ENCODE results near the gene GPHN. TPM values are rescaled to one million over a fixed set of nuclear protein-coding genes. Genes with fewer than 3 reads are reported as not detected.

GPHN gene
- total RNA-seq, 4 donors from 2014 or later, result 9.1 to 21.1 (median 15.9) TPM

DNA sequence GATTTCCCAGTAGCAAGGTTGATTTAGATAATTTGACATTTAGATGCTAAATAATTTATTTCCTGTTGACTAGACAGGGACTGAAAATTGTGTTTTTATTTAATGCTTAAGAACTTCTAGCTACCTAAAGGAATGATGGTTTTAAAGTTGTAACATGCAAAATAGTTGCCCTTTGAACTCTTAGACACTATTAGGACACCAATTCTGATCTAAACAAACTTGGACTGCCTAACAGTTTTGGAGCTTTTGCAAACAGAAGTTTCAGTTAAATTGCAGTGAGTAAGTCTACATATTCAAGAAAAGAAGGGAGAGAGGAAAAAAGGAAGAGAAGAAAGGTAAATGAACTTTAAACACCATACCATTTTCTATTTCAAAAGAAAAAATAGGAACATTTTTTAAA is 492.0 kb downstream of the GPHN start:
- peaks cover 0 to 10% (median 2%) of the 10 kb centered on the region in 4 donors for H3K36me3 ChIP-seq
- H3K27me3 ChIP-seq, result no peaks in the 10 kb centered on the region
- no peak for DNase-seq (ENCODE audit: extremely low spot score)
- H3K4me1 ChIP-seq, result no peaks in the 10 kb centered on the region
- intact Hi-C loops (cut with DNase I), result no loop called here
- no peak for TF ChIP-seq POLR2AphosphoS5 (IDR thresholded peaks at IDR 0.05)
- TF ChIP-seq, protein P1, sequence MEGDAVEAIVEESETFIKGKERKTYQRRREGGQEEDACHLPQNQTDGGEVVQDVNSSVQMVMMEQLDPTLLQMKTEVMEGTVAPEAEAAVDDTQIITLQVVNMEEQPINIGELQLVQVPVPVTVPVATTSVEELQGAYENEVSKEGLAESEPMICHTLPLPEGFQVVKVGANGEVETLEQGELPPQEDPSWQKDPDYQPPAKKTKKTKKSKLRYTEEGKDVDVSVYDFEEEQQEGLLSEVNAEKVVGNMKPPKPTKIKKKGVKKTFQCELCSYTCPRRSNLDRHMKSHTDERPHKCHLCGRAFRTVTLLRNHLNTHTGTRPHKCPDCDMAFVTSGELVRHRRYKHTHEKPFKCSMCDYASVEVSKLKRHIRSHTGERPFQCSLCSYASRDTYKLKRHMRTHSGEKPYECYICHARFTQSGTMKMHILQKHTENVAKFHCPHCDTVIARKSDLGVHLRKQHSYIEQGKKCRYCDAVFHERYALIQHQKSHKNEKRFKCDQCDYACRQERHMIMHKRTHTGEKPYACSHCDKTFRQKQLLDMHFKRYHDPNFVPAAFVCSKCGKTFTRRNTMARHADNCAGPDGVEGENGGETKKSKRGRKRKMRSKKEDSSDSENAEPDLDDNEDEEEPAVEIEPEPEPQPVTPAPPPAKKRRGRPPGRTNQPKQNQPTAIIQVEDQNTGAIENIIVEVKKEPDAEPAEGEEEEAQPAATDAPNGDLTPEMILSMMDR (IDR thresholded peaks at IDR 0.05), result no peak
- TF ChIP-seq POLR2A (IDR thresholded peaks at IDR 0.05; ENCODE audit: low read depth), result no peak
- TF ChIP-seq EP300 (IDR thresholded peaks at IDR 0.05), result no peak
- no peaks in the 10 kb centered on the region for H3K9me3 ChIP-seq
- no peak overlapping the region for H3K27ac ChIP-seq (replicated peaks in 1 of 4)
- H3K4me3 ChIP-seq, result no peak overlapping the region

DNA sequence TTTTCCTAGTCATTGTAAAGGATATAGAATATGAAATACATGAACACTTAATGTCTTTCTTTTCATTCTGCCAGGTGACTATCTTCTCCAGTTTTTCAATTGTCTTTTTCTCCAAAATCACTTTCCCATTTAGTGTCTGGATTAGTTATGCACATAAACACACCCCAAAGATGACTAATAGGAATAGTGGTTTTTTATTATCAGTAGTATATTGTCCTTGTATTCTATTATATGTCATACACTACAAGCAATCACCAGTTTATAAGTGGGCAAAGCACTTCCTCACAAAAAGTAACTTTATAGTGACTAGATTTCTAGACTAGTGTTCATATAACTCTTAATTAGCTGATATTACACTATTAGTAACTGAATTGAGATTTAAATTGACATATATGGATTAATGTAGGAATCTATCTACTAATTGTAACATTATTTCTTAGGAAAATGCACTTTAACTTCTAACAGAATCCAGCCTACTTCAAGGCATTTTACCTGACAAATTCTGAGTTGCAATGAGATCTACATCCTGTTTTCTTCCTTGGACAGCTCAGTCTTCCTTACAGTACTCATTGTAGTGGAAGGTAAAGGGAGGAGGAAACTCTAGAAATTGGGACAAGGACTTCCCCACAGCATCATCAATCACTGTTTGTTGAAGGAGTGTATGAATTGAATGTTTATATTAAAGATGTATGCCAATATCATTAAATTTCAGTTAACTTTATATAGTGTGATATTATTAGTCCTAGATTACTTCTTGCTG is 495.2 kb downstream of the GPHN start:
- H3K4me1 ChIP-seq, result no peaks in the 10 kb centered on the region
- DNase-seq (ENCODE audit: extremely low spot score), result no peak
- peaks cover 0 to 2% (median 0%) of the 10 kb centered on the region in 4 donors for H3K36me3 ChIP-seq
- H3K9me3 ChIP-seq, result no peaks in the 10 kb centered on the region
- H3K4me3 ChIP-seq, result no peak overlapping the region
- no peaks in the 10 kb centered on the region for H3K27me3 ChIP-seq
- TF ChIP-seq, protein P1 (IDR thresholded peaks at IDR 0.05), result no peak
- no peak for TF ChIP-seq EP300 (IDR thresholded peaks at IDR 0.05)
- TF ChIP-seq POLR2AphosphoS5 (IDR thresholded peaks at IDR 0.05), result no peak
- TF ChIP-seq POLR2A (IDR thresholded peaks at IDR 0.05; ENCODE audit: low read depth), result no peak
- no peak overlapping the region for H3K27ac ChIP-seq (replicated peaks in 1 of 4)
- intact Hi-C loops (cut with DNase I), result no loop called here

DNA sequence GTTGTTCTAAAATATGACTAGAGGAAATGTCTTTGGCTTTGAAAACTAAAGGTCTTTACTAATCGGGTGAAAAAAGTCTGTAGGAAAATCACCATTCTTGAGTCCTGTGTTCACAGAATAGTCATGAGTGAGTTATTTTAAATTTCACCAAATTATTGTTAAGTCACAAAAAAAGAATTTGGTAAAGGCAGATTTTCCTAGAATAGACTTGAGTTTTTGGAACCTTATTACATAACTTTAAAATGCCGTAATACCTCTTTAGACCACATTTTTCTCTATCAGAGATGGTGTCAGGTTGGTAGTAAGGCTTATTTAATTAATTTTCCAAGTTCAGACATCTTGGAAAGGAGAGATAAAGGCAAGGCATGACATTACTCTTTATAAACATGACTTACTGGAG is 496.6 kb downstream of the GPHN start:
- no peak for TF ChIP-seq EP300 (IDR thresholded peaks at IDR 0.05)
- no peak for TF ChIP-seq POLR2A (IDR thresholded peaks at IDR 0.05; ENCODE audit: low read depth)
- TF ChIP-seq, protein P1 (IDR thresholded peaks at IDR 0.05), result no peak
- TF ChIP-seq POLR2AphosphoS5 (IDR thresholded peaks at IDR 0.05), result no peak
- Histone ChIP-seq H3K27me3 (no peaks in the 10 kb centered on the region), H3K4me3 (no peak overlapping the region), H3K36me3 (no peaks in the 10 kb centered on the region), H3K4me1 (no peaks in the 10 kb centered on the region), H3K9me3 (no peaks in the 10 kb centered on the region), H3K27ac (replicated peaks in 1 of 4) (no peak overlapping the region)
- intact Hi-C loops (cut with DNase I), result no loop called here
- WGBS, result 72% methylated on average over 2 of the region's 2 CpGs
- DNase-seq (ENCODE audit: extremely low spot score), result no peak

DNA sequence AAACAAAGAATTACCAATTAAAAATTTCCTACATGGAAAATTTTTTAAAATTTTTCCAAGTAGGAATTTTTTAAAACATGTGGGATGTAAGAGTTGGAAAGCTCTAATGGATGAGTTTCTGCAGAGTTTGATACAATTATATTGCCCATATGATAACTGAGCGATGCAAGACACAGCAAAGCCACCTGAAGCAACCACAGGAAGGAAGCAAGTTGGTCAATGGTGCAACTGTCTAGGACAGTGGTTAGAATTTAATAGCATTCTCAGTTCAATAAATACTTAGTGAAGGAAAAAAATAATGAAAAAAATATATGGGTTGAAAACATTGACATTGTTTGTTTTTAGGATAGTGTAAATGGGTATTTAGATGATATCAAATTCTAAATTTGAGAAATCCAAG is 502.7 kb downstream of the GPHN start:
- intact Hi-C loops (cut with DNase I), result no loop called here
- no peak for DNase-seq (ENCODE audit: extremely low spot score)
- Histone ChIP-seq H3K4me3 (no peak overlapping the region), H3K27ac (replicated peaks in 1 of 4) (no peak overlapping the region), H3K4me1 (no peaks in the 10 kb centered on the region), H3K36me3 (no peaks in the 10 kb centered on the region), H3K27me3 (no peaks in the 10 kb centered on the region), H3K9me3 (no peaks in the 10 kb centered on the region)
- 76% methylated on average over 1 of the region's 1 CpG for WGBS
- no peak for TF ChIP-seq POLR2A (IDR thresholded peaks at IDR 0.05; ENCODE audit: low read depth)
- TF ChIP-seq, protein P1 (IDR thresholded peaks at IDR 0.05), result no peak

DNA sequence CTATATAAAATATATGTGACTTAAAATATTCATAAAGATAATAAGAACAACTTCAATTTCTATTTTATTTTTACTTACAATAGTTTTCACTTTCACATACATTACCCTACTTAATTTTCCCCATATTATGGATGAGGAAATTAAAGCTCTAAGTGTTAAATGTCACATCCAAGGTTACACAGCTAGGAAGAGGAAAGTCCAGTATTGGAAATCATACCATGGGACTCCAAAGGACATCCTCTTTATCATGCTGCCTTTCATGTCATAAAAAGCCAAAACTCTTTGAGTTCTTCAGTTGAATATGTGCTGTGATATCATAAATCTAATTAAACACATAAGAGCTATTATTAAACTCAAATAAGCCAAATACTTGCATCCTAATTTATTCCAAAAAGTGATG is 508.9 kb downstream of the GPHN start:
- TF ChIP-seq POLR2A (IDR thresholded peaks at IDR 0.05; ENCODE audit: low read depth), result no peak
- DNase-seq (ENCODE audit: extremely low spot score), result no peak

More for the DNA sequence above, 508.9 kb downstream of the GPHN start:
- Histone ChIP-seq H3K9me3 (no peaks in the 10 kb centered on the region), H3K4me1 (no peaks in the 10 kb centered on the region), H3K4me3 (no peak overlapping the region), H3K27ac (replicated peaks in 1 of 4) (no peak overlapping the region), H3K36me3 (no peaks in the 10 kb centered on the region), H3K27me3 (no peaks in the 10 kb centered on the region)
- intact Hi-C loops (cut with DNase I), result no loop called here

Measured in esophagus muscularis mucosa (tissue), 4 donors.